T-cell (primary cell): Measurements from ENCODE around the gene OSTF1. TPM values are rescaled to one million over a fixed set of nuclear protein-coding genes. Genes with fewer than 3 reads are reported as not detected.

Experiments
- ATAC-seq, 4 experiments: fragments of 200-7000 bp in 3 of 4; fragments of 150-1000 bp in 1 of 4; cut with Tn5 transposase; replicated peaks in 1 of 4; 1 replicate in 3 of 4; 2 replicates in 1 of 4; pipeline ENCODE4 v1.10.0; 2021; ENCODE audit warnings: moderate library complexity in 3 of 4, mild to moderate bottlenecking in 2 of 4, moderate number of reproducible peaks in 1 of 4
- CTCF ChIA-PET, 2 donors: fragments of 300-600 bp; sonication (Branson Sonifier 250); formaldehyde crosslinking; loops; one replicate each; lab custom pipeline; 2022; ENCODE audit warnings: antibody characterized with exemption in 2 of 2; lab: Charles Lee
- POLR2A ChIA-PET, 2 donors: fragments of 300-600 bp; sonication (Branson Sonifier 250); formaldehyde crosslinking; loops; one replicate each; lab custom pipeline; 2022; ENCODE audit warnings: antibody characterized with exemption in 2 of 2; lab: Charles Lee
- DNase-seq, 35 experiments: peaks; one replicate each; pipeline versions ENCODE4 v3.0.0 to v3.0.0-alpha.2; 2013 to 2023
- H3K27ac ChIP-seq: one replicate; pipeline ENCODE4 v1.5.1; 2013; ENCODE audit warnings: low read length
- H3K27me3 ChIP-seq, 2 experiments: replicated peaks in 1 of 2; 1 replicate in 1 of 2; 2 replicates in 1 of 2; pipeline versions ENCODE4 v1.6.1 to v1.7.0; 2013; ENCODE audit warnings: low read length in 1 of 2, mixed read lengths in 1 of 2; ENCODE audit not compliant: control insufficient read depth in 2 of 2, insufficient read depth in 2 of 2; ENCODE audit errors: extremely low read depth in 1 of 2
- H3K36me3 ChIP-seq, 2 donors: 1 replicate in 1 of 2; 2 replicates in 1 of 2; pipeline versions ENCODE4 v1.6.1 to v1.7.0; 2013; ENCODE audit warnings: low read length in 1 of 2; ENCODE audit not compliant: control insufficient read depth in 2 of 2, insufficient read depth in 1 of 2; ENCODE audit errors: extremely low read depth in 1 of 2
- H3K4me1 ChIP-seq, 2 experiments: 1 replicate in 1 of 2; 2 replicates in 1 of 2; pipeline versions ENCODE4 v1.6.1 to v1.7.0; 2013; ENCODE audit warnings: low read length in 2 of 2, mixed read lengths in 1 of 2; ENCODE audit not compliant: insufficient read depth in 2 of 2, control insufficient read depth in 1 of 2; ENCODE audit errors: extremely low read depth in 1 of 2
- H3K4me3 ChIP-seq, 2 donors: 1 replicate in 1 of 2; 2 replicates in 1 of 2; pipeline versions ENCODE4 v1.5.1 to v1.7.0; 2013; ENCODE audit warnings: mild to moderate bottlenecking in 2 of 2, low read length in 1 of 2, moderate library complexity in 1 of 2; ENCODE audit not compliant: control insufficient read depth in 1 of 2; ENCODE audit errors: extremely low read depth in 1 of 2
- H3K9me3 ChIP-seq: 2 replicates; pipeline ENCODE4 v1.7.0; 2013
- H3K27ac Mint-ChIP-seq, 2 donors: one replicate each; pipeline ENCODE4 v1.8.0; 2020 to 2021; ENCODE audit warnings: mild to moderate bottlenecking in 2 of 2, mixed read lengths in 2 of 2
- H3K27me3 Mint-ChIP-seq, 2 donors: one replicate each; pipeline ENCODE4 v1.8.0; 2021 to 2022; ENCODE audit warnings: mixed read lengths in 2 of 2
- H3K36me3 Mint-ChIP-seq: one replicate; pipeline ENCODE4 v1.8.0; 2021; ENCODE audit warnings: mixed read lengths
- H3K4me1 Mint-ChIP-seq, 3 donors: one replicate each; pipeline ENCODE4 v1.8.0; 2020 to 2022; ENCODE audit warnings: mixed read lengths in 3 of 3, mild to moderate bottlenecking in 1 of 3
- H3K4me3 Mint-ChIP-seq, 3 donors: one replicate each; pipeline ENCODE4 v1.8.0; 2020 to 2022; ENCODE audit warnings: mild to moderate bottlenecking in 3 of 3, mixed read lengths in 3 of 3, moderate library complexity in 3 of 3
- H3K9me3 Mint-ChIP-seq, 3 donors: one replicate each; pipeline ENCODE4 v1.8.0; 2020 to 2022; ENCODE audit warnings: mixed read lengths in 3 of 3
- WGBS: methylation state at CpG from one replicate; pipeline ENCODE4 v1.1.5; 2013; ENCODE audit warnings: missing lambda C conversion rate; ENCODE audit not compliant: insufficient coverage; 5-methylcytosine and 5-hydroxymethylcytosine counted together
- total RNA-seq, 35 experiments: library from RNA in 6 of 35; stranded (reverse) in 6 of 35; fragments of 120-200 nt in 1 of 35; gene quantifications; one replicate each; pipeline versions ENCODE4 v1.2.1 to v1.2.4 and lab custom pipeline; 2013 to 2026

Gene OSTF1
- total RNA-seq, 5 donors from 2014 or later (not counting 1 experiment from before 2014, with no cell fraction given), result 46.6 to 73.9 (median 58.3) TPM

- Mint-ChIP-seq H3K4me3 (no peak overlapping the region), H3K36me3 (peaks cover 74% of the 10 kb centered on the region), H3K27me3 (no peaks in the 10 kb centered on the region), H3K9me3 (peaks cover 0 to 16% (median 5%) of the 10 kb centered on the region in 3 donors), H3K4me1 (peaks cover 16 to 26% (median 26%) of the 10 kb centered on the region in 3 donors), H3K27ac (peak overlapping the region; percentile 56 to 68)
- Histone ChIP-seq H3K27ac (no peak overlapping the region), H3K4me3 (no peak overlapping the region), H3K27me3 (no peaks in the 10 kb centered on the region), H3K36me3 (peaks cover 0 to 21% of the 10 kb centered on the region in 2 donors), H3K4me1 (no peaks in the 10 kb centered on the region), H3K9me3 (peaks cover 9% of the 10 kb centered on the region)
- CTCF ChIA-PET, result no interaction called here
- DNase-seq (no peak), ATAC-seq (no peak)
- WGBS, result no CpG with 5 or more reads among the region's 1 CpG
- POLR2A ChIA-PET, result no interaction called here
These were observed 79.0 kb downstream of the OSTF1 start for GRCh38 chr9:75167281-75167680.

- DNase-seq (no peak), ATAC-seq (no peak)
- Histone ChIP-seq H3K27me3 (no peaks in the 10 kb centered on the region), H3K36me3 (peaks cover 0 to 21% of the 10 kb centered on the region in 2 donors), H3K27ac (no peak overlapping the region), H3K4me1 (no peaks in the 10 kb centered on the region), H3K9me3 (peaks cover 9% of the 10 kb centered on the region), H3K4me3 (no peak overlapping the region)
- peaks cover 0 to 16% (median 5%) of the 10 kb centered on the region in 3 donors for H3K9me3 Mint-ChIP-seq
- no peaks in the 10 kb centered on the region for H3K27me3 Mint-ChIP-seq
- peaks cover 73% of the 10 kb centered on the region for H3K36me3 Mint-ChIP-seq
- no CpG with 5 or more reads among the region's 2 CpGs for WGBS
- peak overlapping the region; percentile 27 to 48 for H3K27ac Mint-ChIP-seq
- ChIA-PET POLR2A (interaction anchor here in 1 of 2 donors (0.5 kb wide), 1 partner anchor 160 kb away, joined by 6 read pairs; no protein-coding TSS in a partner anchor), CTCF (interaction anchor here (0.7 kb wide), 2 partner anchors 16 to 25 kb away, joined by 3 read pairs; no protein-coding TSS in a partner anchor)
- no peak overlapping the region for H3K4me3 Mint-ChIP-seq
- peaks cover 16 to 29% (median 26%) of the 10 kb centered on the region in 3 donors for H3K4me1 Mint-ChIP-seq
These were observed 80.2 kb downstream of the OSTF1 start for GRCh38 chr9:75168270-75169178.

- peaks cover 0 to 21% of the 10 kb centered on the region in 2 donors for H3K36me3 ChIP-seq
- H3K4me3 ChIP-seq, result no peak overlapping the region
- Mint-ChIP-seq H3K4me3 (no peak overlapping the region), H3K36me3 (peaks cover 66% of the 10 kb centered on the region), H3K4me1 (peaks cover 16 to 29% (median 26%) of the 10 kb centered on the region in 3 donors), H3K9me3 (peaks cover 0 to 16% (median 5%) of the 10 kb centered on the region in 3 donors), H3K27me3 (no peaks in the 10 kb centered on the region), H3K27ac (no peak overlapping the region)
- ATAC-seq, result no peak
- CTCF ChIA-PET, result interaction anchor here in 1 of 2 donors (0.7 kb wide), 1 partner anchor 53 kb away, joined by 3 read pairs; no protein-coding TSS in a partner anchor
- H3K9me3 ChIP-seq, result peaks cover 9% of the 10 kb centered on the region
- no peaks in the 10 kb centered on the region for H3K4me1 ChIP-seq
- WGBS, result 100% methylated on average over 2 of the region's 4 CpGs
- H3K27me3 ChIP-seq, result no peaks in the 10 kb centered on the region
- POLR2A ChIA-PET, result no interaction called here
- no peak overlapping the region for H3K27ac ChIP-seq
- DNase-seq, result no peak
These were observed 81.3 kb downstream of the OSTF1 start for GRCh38 chr9:75169623-75170022.

- Histone ChIP-seq H3K36me3 (peaks cover 0 to 21% of the 10 kb centered on the region in 2 donors), H3K9me3 (peaks cover 5% of the 10 kb centered on the region), H3K4me1 (no peaks in the 10 kb centered on the region), H3K4me3 (no peak overlapping the region), H3K27me3 (no peaks in the 10 kb centered on the region), H3K27ac (no peak overlapping the region)
- 100% methylated on average over 1 of the region's 2 CpGs for WGBS
- H3K4me1 Mint-ChIP-seq, result peaks cover 16 to 32% (median 26%) of the 10 kb centered on the region in 3 donors
- peaks cover 59% of the 10 kb centered on the region for H3K36me3 Mint-ChIP-seq
- ChIA-PET POLR2A (no interaction called here), CTCF (interaction anchor here in 1 of 2 donors (1.3 kb wide), 1 partner anchor 14 kb away, joined by 4 read pairs; no protein-coding TSS in a partner anchor)
- H3K9me3 Mint-ChIP-seq, result peaks cover 0 to 16% (median 5%) of the 10 kb centered on the region in 3 donors
- ATAC-seq (no peak), DNase-seq (no peak)
- H3K27ac Mint-ChIP-seq, result no peak overlapping the region
- H3K27me3 Mint-ChIP-seq, result no peaks in the 10 kb centered on the region
- no peak overlapping the region for H3K4me3 Mint-ChIP-seq
These were observed 82.6 kb downstream of the OSTF1 start for GRCh38 chr9:75170898-75171360.

- Mint-ChIP-seq H3K4me3 (no peak overlapping the region), H3K9me3 (no peaks in the 10 kb centered on the region), H3K36me3 (peaks cover 24% of the 10 kb centered on the region), H3K27ac (peak overlapping the region in 1 of 2 donors; percentile 23), H3K4me1 (peaks cover 7 to 18% (median 8%) of the 10 kb centered on the region in 3 donors), H3K27me3 (no peaks in the 10 kb centered on the region)
- Histone ChIP-seq H3K4me1 (peaks cover 0 to 2% of the 10 kb centered on the region in 2 experiments), H3K27me3 (no peaks in the 10 kb centered on the region), H3K27ac (no peak overlapping the region), H3K9me3 (no peaks in the 10 kb centered on the region), H3K4me3 (no peak overlapping the region), H3K36me3 (peaks cover 0 to 2% of the 10 kb centered on the region in 2 donors)
- ChIA-PET POLR2A (no interaction called here), CTCF (interaction anchor here in 1 of 2 donors (1.0 kb wide), 1 partner anchor 10 kb away, joined by 3 read pairs; no protein-coding TSS in a partner anchor)
- DNase-seq (no peak), ATAC-seq (no peak)
- 95% methylated on average over 3 of the region's 6 CpGs for WGBS
These were observed 87.1 kb downstream of the OSTF1 start for GRCh38 chr9:75175395-75175794.

GRCh38 chr9:75176037-75176436, 87.7 kb downstream of the OSTF1 start:
- Mint-ChIP-seq H3K4me3 (no peak overlapping the region), H3K36me3 (peaks cover 19% of the 10 kb centered on the region), H3K27me3 (no peaks in the 10 kb centered on the region), H3K4me1 (peaks cover 7 to 18% (median 8%) of the 10 kb centered on the region in 3 donors), H3K9me3 (no peaks in the 10 kb centered on the region), H3K27ac (peak overlapping the region; percentile 1 to 71)
- POLR2A ChIA-PET, result no interaction called here
- Histone ChIP-seq H3K27me3 (no peaks in the 10 kb centered on the region), H3K9me3 (no peaks in the 10 kb centered on the region), H3K36me3 (peaks cover 0 to 2% of the 10 kb centered on the region in 2 donors), H3K4me3 (no peak overlapping the region), H3K27ac (no peak overlapping the region), H3K4me1 (peaks cover 0 to 2% of the 10 kb centered on the region in 2 experiments)
- no peak for DNase-seq
- no peak for ATAC-seq
- CTCF ChIA-PET, result interaction anchor here (0.6 to 0.7 kb wide), 4 partner anchors 10 to 86 kb away, joined by 3 to 5 read pairs (median 4); no protein-coding TSS in a partner anchor
